Dedifferentiated amniotic fluid mesenchymal stem cell (primary cell): ENCODE results near the gene C1GALT1C1L.
"Not testable (repeated sequence)": the region's sequence is repeated elsewhere in the genome, so short reads cannot be mapped to it uniquely, and the experiment has no call there.

ENCODE experiments used
- DNase-seq: peaks from one replicate; pipeline ENCODE4 v3.0.0-alpha.2; 2016; ENCODE audit errors: extremely low spot score

C1GALT1C1L gene

DNA sequence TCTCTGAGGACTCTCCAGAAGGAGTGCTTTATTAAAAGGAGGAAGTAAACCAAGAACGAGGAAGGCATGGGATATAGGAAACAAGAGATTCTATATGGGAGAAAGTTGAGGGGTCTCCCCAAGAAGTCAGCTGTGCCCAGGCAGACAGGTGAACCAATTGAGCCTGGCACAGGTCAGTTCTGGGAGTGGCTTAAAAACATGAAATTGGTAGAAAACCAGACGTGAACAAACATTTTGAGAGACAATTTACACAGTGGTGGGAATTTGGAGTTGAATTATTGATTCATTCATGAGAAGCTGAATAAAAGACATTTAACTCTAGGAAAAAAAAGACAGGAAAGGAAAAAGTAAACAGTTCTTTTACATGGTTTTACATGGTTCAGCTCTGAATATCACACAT is 22.7 kb downstream of the C1GALT1C1L start:
- no peak for DNase-seq

DNA sequence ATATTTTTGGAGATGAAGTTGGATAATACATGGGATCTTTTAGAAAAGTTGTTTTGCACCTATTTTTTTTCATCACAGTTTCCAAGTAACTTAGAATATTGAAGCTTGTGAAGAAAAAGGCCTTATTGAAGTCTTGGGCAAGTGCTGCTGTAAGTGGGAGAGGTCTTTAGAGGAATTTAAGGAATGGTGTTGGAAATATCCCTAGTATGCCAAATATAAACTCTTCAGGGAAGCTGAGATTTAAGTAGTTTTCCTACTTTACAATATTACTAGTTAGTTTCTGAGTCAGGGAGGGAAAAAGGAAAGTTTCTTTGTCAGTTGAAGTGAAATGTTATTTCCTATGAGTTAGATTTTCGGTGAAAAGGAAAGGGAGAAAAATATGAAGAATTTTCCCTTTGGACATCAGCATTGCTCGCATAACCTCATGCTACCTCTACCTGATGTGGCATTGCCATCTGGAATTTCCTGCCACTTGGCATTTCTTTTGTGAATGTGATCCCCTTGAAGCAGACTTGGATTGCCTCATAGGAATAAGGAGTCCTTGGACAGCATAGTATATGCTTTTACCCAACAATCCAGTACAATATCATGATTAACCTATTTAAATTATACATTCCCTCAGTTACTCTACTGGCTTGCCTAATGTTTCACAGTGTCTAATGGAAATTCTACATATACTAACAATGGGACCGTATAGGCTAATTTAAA is 27.1 kb downstream of the C1GALT1C1L start:
- DNase-seq = peak; percentile 42

DNA sequence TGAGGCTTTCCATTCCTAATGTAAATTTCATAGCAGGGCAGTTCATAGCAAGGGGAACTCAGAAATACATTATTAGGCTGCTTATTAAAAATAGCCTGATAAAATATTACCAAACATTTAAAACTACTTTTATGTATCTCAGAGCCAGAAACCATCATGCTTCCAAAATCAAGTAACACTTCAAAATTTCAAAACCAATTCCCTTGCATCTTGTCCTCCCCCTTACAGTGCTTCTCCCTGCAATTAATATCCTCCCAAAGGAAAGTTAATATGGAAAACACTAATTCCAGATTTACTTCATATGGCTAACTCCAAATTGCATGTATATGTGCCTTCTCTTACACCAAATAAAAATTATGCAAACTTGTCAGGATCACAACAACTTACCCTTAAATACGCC is 32.5 kb downstream of the C1GALT1C1L start:
- DNase-seq = no peak

DNA sequence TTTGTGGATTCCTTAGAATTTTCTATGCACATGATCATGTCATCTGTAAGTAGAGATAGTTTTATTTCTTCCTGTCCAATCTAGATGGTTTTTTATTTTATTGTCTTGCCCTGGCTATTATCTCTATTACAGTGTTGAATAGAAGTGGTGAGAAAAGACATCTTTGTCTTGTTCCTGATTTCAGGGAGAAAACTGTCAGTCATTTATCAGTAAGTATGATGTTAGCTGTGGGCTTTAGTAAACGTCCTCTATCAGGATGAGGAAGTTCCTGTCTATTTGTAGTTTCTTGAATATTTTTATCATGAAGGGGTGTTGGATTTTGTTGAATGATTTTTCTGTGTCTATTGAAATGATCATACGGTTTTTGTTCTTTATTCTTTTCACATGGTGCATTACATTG is 33.9 kb downstream of the C1GALT1C1L start:
- DNase-seq = no peak

DNA sequence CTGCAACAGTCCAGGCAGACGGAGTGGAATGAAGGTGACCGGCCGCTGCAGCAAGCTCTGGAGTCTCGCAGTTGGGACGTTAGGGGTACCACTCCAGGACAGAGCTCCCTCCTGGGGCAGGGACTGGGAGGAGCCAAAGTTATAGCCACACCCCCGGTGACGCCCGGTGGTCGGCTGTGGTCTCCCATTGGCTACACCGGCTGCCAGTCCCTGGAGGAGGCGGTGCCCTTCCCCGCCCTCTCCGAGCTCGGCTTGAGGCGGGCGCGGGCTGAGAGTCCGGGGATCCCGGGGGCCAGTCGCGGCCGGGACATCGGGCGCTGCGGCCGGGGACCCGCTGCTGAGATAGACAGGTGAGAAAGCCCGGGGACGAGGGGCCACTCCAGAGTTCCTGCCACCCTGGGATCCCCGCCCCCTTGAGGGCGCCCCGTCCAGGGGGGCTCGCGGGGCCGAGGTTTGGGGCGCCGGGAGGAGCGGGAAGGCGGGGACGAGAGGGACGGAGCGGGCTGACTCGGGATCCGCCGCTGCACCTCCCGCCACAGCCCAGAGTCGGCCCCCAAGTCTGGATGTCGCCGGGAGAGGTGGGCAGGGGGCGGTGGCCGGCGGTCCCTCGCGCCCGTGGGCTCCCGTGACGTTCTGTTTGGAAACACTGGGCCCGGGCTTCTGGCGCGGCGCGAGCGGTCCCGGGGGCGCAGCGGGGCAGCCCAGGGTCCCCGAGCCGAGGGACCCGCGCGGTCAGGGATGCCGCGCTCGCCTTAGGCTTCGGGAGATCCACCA is 39.0 kb downstream of the C1GALT1C1L start, which contains the start of gene PLEKHH2:
Gene PLEKHH2, plus strand, starts transcription at position 231 of the 774 bp plus-strand sequence. CDS start 7,414 bp downstream, outside the sequence.
- peak; percentile 83 for DNase-seq

DNA sequence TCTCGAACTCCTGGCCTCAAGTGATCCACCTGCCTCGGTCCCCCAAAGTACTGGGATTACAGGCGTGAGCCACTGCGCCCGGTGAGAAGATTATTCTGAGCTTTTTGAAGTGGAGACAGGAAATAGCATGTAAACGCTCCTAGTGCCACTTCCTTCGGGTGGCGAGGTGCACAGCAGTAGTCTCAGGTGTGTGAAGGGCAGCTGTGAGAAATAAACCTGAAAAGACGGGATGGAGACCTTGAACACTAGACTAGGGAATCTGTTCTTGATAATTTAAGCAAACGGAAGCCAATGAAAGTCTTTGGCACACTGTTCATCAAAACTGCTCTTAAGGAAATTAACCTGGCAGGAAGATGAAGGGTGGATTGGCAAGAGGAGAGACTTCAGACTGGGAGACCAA is 39.6 kb downstream of the C1GALT1C1L start:
- no peak for DNase-seq

DNA sequence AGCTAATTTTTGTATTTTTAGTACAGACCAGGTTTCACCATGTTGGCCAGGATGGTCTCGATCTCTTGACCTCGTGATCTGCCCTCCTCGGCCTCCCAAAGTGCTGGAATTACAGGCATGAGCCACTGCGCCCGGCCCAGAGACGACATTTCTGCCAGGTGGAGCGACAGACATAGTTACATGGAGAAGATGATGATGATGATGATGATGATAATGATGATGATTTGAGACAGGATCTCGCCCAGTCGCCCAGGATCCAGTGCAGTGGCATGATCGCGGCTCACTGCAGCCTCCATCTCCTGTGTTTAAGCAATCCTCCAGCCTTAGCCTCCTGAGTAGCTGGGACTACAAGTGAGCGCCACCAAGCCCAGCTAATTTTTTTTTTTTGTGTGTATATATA is 40.1 kb downstream of the C1GALT1C1L start:
- DNase-seq = not testable (repeated sequence)

DNA sequence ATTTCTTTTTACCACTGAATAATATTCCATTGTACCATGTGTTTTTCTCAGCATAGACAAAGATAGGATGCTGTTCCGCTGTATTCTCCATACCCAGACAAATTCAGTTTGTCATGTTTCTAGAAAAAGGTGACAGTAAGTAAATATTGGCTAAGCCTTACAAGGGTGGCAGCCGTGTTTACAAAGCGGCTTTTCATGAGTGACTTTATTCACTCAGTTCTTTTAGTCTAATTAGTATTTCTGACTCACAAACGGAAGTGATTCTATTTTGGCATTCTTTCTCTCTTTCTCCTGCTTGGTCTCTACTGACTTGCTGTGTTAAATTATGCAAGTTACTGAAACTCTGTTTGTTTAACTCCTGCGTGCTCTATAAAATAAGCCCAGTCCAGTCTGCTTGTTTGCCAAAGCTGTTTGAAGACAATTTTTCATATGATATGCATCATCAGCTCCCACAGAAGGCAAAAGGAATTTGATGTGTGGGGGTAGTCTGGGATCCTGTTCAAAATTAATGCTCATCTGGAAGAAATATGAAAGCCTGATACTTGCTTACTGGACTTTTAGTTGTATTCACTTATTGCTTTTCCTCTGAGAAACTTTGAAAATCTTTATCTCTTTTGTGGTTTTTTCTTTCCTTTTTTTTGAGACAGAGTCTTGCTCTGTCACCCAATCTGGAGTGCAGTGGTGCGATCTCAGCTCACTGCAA is 41.5 kb downstream of the C1GALT1C1L start:
- peak; percentile 89 for DNase-seq

DNA sequence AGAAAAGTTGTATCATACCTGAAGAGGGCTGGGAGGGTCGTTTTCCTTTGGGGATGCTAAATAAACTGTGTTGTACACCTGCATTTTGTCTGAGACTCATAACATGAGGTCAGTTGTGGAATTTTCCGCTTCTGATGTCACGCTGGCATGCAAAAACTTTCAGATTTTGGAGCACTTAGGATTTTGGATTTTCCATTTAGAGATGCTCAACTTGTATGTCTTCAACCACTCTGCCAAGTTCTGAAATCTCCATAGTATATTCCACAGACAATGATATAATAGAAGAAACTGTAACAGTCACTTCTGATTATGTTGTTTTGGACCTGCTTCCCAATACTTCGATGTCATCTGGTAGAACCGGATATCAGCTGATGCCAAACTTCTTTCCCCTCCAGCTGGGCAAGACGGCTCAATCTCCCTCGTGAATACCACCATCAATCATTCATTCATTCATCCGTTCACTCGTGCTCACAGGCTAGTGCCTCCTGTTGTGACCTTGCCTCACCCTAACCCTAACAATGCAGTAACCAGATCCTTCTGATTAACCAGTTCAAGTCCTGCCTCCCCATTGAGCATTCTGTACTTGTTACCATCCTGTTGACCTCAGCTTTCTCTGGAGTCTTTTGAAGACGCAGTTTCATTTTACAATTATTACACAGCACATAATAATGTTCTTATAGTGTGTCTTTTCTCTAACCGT is 44.5 kb downstream of the C1GALT1C1L start:
- DNase-seq = no peak
